RWPE1 (cell line): Measurements from ENCODE around the gene METTL9.
A peak's percentile ranks its signal among the peaks of the same experiment; 100 is the strongest.
"Not testable (repeated sequence)": the region's sequence is repeated elsewhere in the genome, so short reads cannot be mapped to it uniquely, and the experiment has no call there.

Experiments used
- CTCF ChIA-PET: fragments of 350-600 bp; sonication (Branson Sonifier 250); formaldehyde crosslinking; extraction: SDS; loops from one replicate; lab custom pipeline; 2021; lab: Yijun Ruan, JAX
- POLR2A ChIA-PET: fragments of 400-600 bp; formaldehyde crosslinking; extraction: SDS; loops from one replicate; lab custom pipeline; 2020; ENCODE audit warnings: antibody characterized with exemption; ENCODE audit not compliant: low non-redundant PET; lab: Yijun Ruan, JAX
- DNase-seq: peaks from one replicate; pipeline ENCODE4 v3.0.0; 2012; ENCODE audit warnings: low spot score
- H3K27ac ChIP-seq: fragments of 450-650 bp; 2 replicates; pipeline ENCODE4 v1.5.1; 2017
- CTCF ChIP-seq: fragments of 450-650 bp; conservative IDR thresholded peaks from 2 replicates; pipeline ENCODE4 v1.5.1; 2017; ENCODE audit warnings: low read depth, mild to moderate bottlenecking

The METTL9 gene

GRCh38 chr16:21599122-21600030 is at the start of gene METTL9:
METTL9 (plus strand) TSS chr16:21599577; CDS start chr16:21599734, 157 bp downstream.
- ChIA-PET CTCF (interaction anchor here (0.6 kb wide), 1 partner anchor 15 kb away, joined by 3 read pairs; no protein-coding TSS in a partner anchor), POLR2A (no interaction called here)
- H3K27ac ChIP-seq, result peak within 1 kb of the TSS; percentile 89
- peak; percentile 93 for DNase-seq
- no peak for TF ChIP-seq CTCF

- CTCF ChIA-PET, DNase-seq, POLR2A ChIA-PET, H3K27ac ChIP-seq: not testable (repeated sequence)
Observed at GRCh38 chr16:21549975-21550374, 49.4 kb upstream of the METTL9 start.

GRCh38 chr16:21550435-21550834 is 48.9 kb upstream of the METTL9 start:
- H3K27ac ChIP-seq, CTCF ChIA-PET, POLR2A ChIA-PET, DNase-seq: not testable (repeated sequence)

GRCh38 chr16:21551076-21551475 is 48.3 kb upstream of the METTL9 start:
- CTCF ChIA-PET, POLR2A ChIA-PET, H3K27ac ChIP-seq, DNase-seq: not testable (repeated sequence)

- CTCF ChIA-PET, POLR2A ChIA-PET, DNase-seq, H3K27ac ChIP-seq: not testable (repeated sequence)
Observed at GRCh38 chr16:21551600-21551999, 47.8 kb upstream of the METTL9 start.

- H3K27ac ChIP-seq, POLR2A ChIA-PET, DNase-seq: not testable (repeated sequence)
- CTCF ChIA-PET, result interaction anchor here (0.6 to 0.8 kb wide), 4 partner anchors 29 to 1507 kb away, joined by 3 to 4 read pairs (median 4); no protein-coding TSS in a partner anchor
Observed at GRCh38 chr16:21553481-21554296, 45.7 kb upstream of the METTL9 start.

- CTCF ChIA-PET, result interaction anchor here (0.6 kb wide), 2 partner anchors 835 to 866 kb away, joined by 3 read pairs; no protein-coding TSS in a partner anchor
- no peak overlapping the region for H3K27ac ChIP-seq
- POLR2A ChIA-PET, result no interaction called here
- DNase-seq, result peak; percentile 89
- TF ChIP-seq CTCF, result peak; percentile 98
Observed at GRCh38 chr16:21554795-21555585, 44.4 kb upstream of the METTL9 start.

- POLR2A ChIA-PET, DNase-seq, H3K27ac ChIP-seq: not testable (repeated sequence)
- CTCF ChIA-PET, result interaction anchor here (0.6 kb wide), 1 partner anchor 834 kb away, joined by 3 read pairs; no protein-coding TSS in a partner anchor
Observed at GRCh38 chr16:21555621-21556020, 43.8 kb upstream of the METTL9 start.

GRCh38 chr16:21556026-21556595 is 43.3 kb upstream of the METTL9 start:
- POLR2A ChIA-PET, DNase-seq, H3K27ac ChIP-seq: not testable (repeated sequence)
- CTCF ChIA-PET, result interaction anchor here (0.7 kb wide), 2 partner anchors 570 to 841 kb away, joined by 3 to 5 read pairs; no protein-coding TSS in a partner anchor

- H3K27ac ChIP-seq, POLR2A ChIA-PET, DNase-seq: not testable (repeated sequence)
- CTCF ChIA-PET, result interaction anchor here (0.7 kb wide), 2 partner anchors 569 to 841 kb away, joined by 3 to 5 read pairs; no protein-coding TSS in a partner anchor
Observed at GRCh38 chr16:21556651-21557241, 42.6 kb upstream of the METTL9 start.
